ENCODE measurements around the gene SUGP2. TPM values are rescaled to one million over a fixed set of nuclear protein-coding genes. Genes with fewer than 3 reads are reported as not detected.
"Not testable (repeated sequence)": the region's sequence is repeated elsewhere in the genome, so short reads cannot be mapped to it uniquely, and the experiment has no call there.

The SUGP2 gene
- total RNA-seq, 1 donor from 2014 or later = 123 TPM

GRCh38 chr19:19025861-19026260, 7.5 kb downstream of the SUGP2 start:
- Histone ChIP-seq H3K9ac (no peak overlapping the region), H3K27ac (no peak overlapping the region), H3K4me2 (no peak overlapping the region), H3K79me2 (ENCODE audit: low read depth) (peaks cover 78% of the 10 kb centered on the region), H3K36me3 (no peaks in the 10 kb centered on the region), H4K20me1 (ENCODE audit: low read depth) (peaks cover 78% of the 10 kb centered on the region), H3K27me3 (no peaks in the 10 kb centered on the region), H2AFZ (replicated peaks) (no peak overlapping the region), H3F3A (ENCODE audit: low read depth) (no peaks in the 10 kb centered on the region), H3K9me3 (ENCODE audit: low read depth) (no peaks in the 10 kb centered on the region), H3K4me1 (no peaks in the 10 kb centered on the region), H3K4me3 (no peak overlapping the region)
- no peak for DNase-seq (ENCODE audit: low spot score)
- peaks cover 44% of the 10 kb centered on the region for H3K36me3 Mint-ChIP-seq
- H3K4me3 Mint-ChIP-seq = peak overlapping the region; percentile 31
- no peak for TF ChIP-seq EZH2phosphoT487 (IDR thresholded peaks at IDR 0.05)
- TF ChIP-seq EZH2 (IDR thresholded peaks at IDR 0.05) = no peak
- TF ChIP-seq CTCF (IDR thresholded peaks at IDR 0.05) = no peak
- no peaks in the 10 kb centered on the region for H3K27me3 Mint-ChIP-seq (ENCODE audit: insufficient read depth, low read depth)
- H3K9me3 Mint-ChIP-seq = no peaks in the 10 kb centered on the region
- peaks cover 8% of the 10 kb centered on the region for H3K4me1 Mint-ChIP-seq
- no peak overlapping the region for H3K27ac Mint-ChIP-seq

- not testable (repeated sequence) for H3K27ac ChIP-seq; H3K9me3 Mint-ChIP-seq; H3F3A ChIP-seq (ENCODE audit: low read depth); H3K4me2 ChIP-seq; H3K27ac Mint-ChIP-seq; DNase-seq (ENCODE audit: low spot score); H3K9ac ChIP-seq; H3K27me3 Mint-ChIP-seq (ENCODE audit: insufficient read depth, low read depth); H3K9me3 ChIP-seq (ENCODE audit: low read depth); H2AFZ ChIP-seq (replicated peaks); H3K4me1 ChIP-seq; H3K4me1 Mint-ChIP-seq; H3K4me3 Mint-ChIP-seq; H3K4me3 ChIP-seq; H3K27me3 ChIP-seq; H3K36me3 ChIP-seq
- H3K36me3 Mint-ChIP-seq = peaks cover 44% of the 10 kb centered on the region
- peaks cover 67% of the 10 kb centered on the region for H4K20me1 ChIP-seq (ENCODE audit: low read depth)
- H3K79me2 ChIP-seq (ENCODE audit: low read depth) = peaks cover 77% of the 10 kb centered on the region
These were observed 9.9 kb downstream of the SUGP2 start for GRCh38 chr19:19023376-19023775.

- H3K79me2 ChIP-seq (ENCODE audit: low read depth) = peaks cover 77% of the 10 kb centered on the region
- no peaks in the 10 kb centered on the region for H3K27me3 Mint-ChIP-seq (ENCODE audit: insufficient read depth, low read depth)
- no peaks in the 10 kb centered on the region for H3K36me3 ChIP-seq
These were observed 10.8 kb downstream of the SUGP2 start for GRCh38 chr19:19022380-19022961.

More at GRCh38 chr19:19022380-19022961, 10.8 kb downstream of the SUGP2 start:
- no peak overlapping the region for H3K9ac ChIP-seq
- H3F3A ChIP-seq (ENCODE audit: low read depth) = no peaks in the 10 kb centered on the region
- no peak overlapping the region for H3K4me2 ChIP-seq
- no peak overlapping the region for H3K4me3 ChIP-seq
- TF ChIP-seq EZH2phosphoT487 (IDR thresholded peaks at IDR 0.05) (no peak), EZH2 (IDR thresholded peaks at IDR 0.05) (no peak), CTCF (IDR thresholded peaks at IDR 0.05) (no peak)
- Mint-ChIP-seq H3K4me3 (no peak overlapping the region), H3K4me1 (peaks cover 3% of the 10 kb centered on the region), H3K9me3 (no peaks in the 10 kb centered on the region), H3K27ac (no peak overlapping the region), H3K36me3 (peaks cover 40% of the 10 kb centered on the region)
- H3K4me1 ChIP-seq = no peaks in the 10 kb centered on the region
- H3K27ac ChIP-seq = no peak overlapping the region
- DNase-seq (ENCODE audit: low spot score) = no peak
- no peaks in the 10 kb centered on the region for H3K27me3 ChIP-seq
- no peaks in the 10 kb centered on the region for H3K9me3 ChIP-seq (ENCODE audit: low read depth)
- H2AFZ ChIP-seq (replicated peaks) = no peak overlapping the region
- peaks cover 64% of the 10 kb centered on the region for H4K20me1 ChIP-seq (ENCODE audit: low read depth)
